HG02610 (cell line): Measurements from ENCODE around the gene FBH1.
"Not testable (repeated sequence)": the region's sequence is repeated elsewhere in the genome, so short reads cannot be mapped to it uniquely, and the experiment has no call there.

Experiments used
- ATAC-seq: cut with Tn5 transposase; IDR thresholded peaks from one replicate; pipeline ENCODE4 v1.9.1; 2021; ENCODE audit warnings: mild to moderate bottlenecking, moderate library complexity; ENCODE audit not compliant: unreplicated experiment

The FBH1 gene

GRCh38 chr10:5873515-5873995 lies 16.5 kb upstream of the FBH1 start:
- ATAC-seq, result peak; percentile 78

GRCh38 chr10:5876181-5876768 lies 13.8 kb upstream of the FBH1 start:
- no peak for ATAC-seq

GRCh38 chr10:5877041-5877440 lies 13.0 kb upstream of the FBH1 start:
- ATAC-seq, result not testable (repeated sequence)

GRCh38 chr10:5882961-5883360 lies 7.1 kb upstream of the FBH1 start:
- ATAC-seq, result no peak

GRCh38 chr10:5885619-5886018 lies 4.4 kb upstream of the FBH1 start:
- ATAC-seq, result no peak

- no peak for ATAC-seq
These were observed 3.0 kb upstream of the FBH1 start for GRCh38 chr10:5887029-5887428.

- ATAC-seq, result no peak
These were observed 2.4 kb upstream of the FBH1 start for GRCh38 chr10:5887641-5888040.

GRCh38 chr10:5888351-5888750 lies 1.7 kb upstream of the FBH1 start:
- ATAC-seq, result no peak

- ATAC-seq, result peak; percentile 30
These were observed 1.0 kb upstream of the FBH1 start for GRCh38 chr10:5888843-5889623.

- peak; percentile 1 for ATAC-seq
These were observed 441 bp downstream of the FBH1 start for GRCh38 chr10:5890452-5890915.

GRCh38 chr10:5891009-5891408 lies 966 bp downstream of the FBH1 start:
- ATAC-seq, result no peak

- no peak for ATAC-seq
These were observed 2.0 kb downstream of the FBH1 start for GRCh38 chr10:5892007-5892406.

- no peak for ATAC-seq
These were observed 3.3 kb downstream of the FBH1 start for GRCh38 chr10:5893321-5893720.

GRCh38 chr10:5894403-5894802 lies 4.4 kb downstream of the FBH1 start:
- no peak for ATAC-seq

- ATAC-seq, result no peak
These were observed 4.8 kb downstream of the FBH1 start for GRCh38 chr10:5894873-5895272.

- ATAC-seq, result no peak
These were observed 5.3 kb downstream of the FBH1 start for GRCh38 chr10:5895365-5895764.

GRCh38 chr10:5895804-5896203 lies 5.8 kb downstream of the FBH1 start:
- ATAC-seq, result peak; percentile 52

GRCh38 chr10:5896208-5897052 lies 6.4 kb downstream of the FBH1 start:
- ATAC-seq, result no peak

GRCh38 chr10:5897053-5897340 lies 7.0 kb downstream of the FBH1 start:
- no peak for ATAC-seq

GRCh38 chr10:5897504-5897903 lies 7.5 kb downstream of the FBH1 start:
- no peak for ATAC-seq

GRCh38 chr10:5898163-5898562 lies 8.1 kb downstream of the FBH1 start:
- no peak for ATAC-seq

- ATAC-seq, result no peak
These were observed 10.2 kb downstream of the FBH1 start for GRCh38 chr10:5900247-5900646.
